IPS-18c (cell line): ENCODE results near the gene ASTN2.
"Not testable (repeated sequence)": the region's sequence is repeated elsewhere in the genome, so short reads cannot be mapped to it uniquely, and the experiment has no call there.

Experiments
- H3K4me3 ChIP-seq: 2 replicates; pipeline ENCODE4 v1.7.0; 2013; ENCODE audit warnings: low read depth, mild to moderate bottlenecking, low read length, moderate library complexity; ENCODE audit not compliant: insufficient read depth
- H3K9me3 ChIP-seq: one replicate; pipeline ENCODE4 v1.6.1; 2013; ENCODE audit warnings: mild to moderate bottlenecking, low read length, moderate library complexity; ENCODE audit not compliant: control insufficient read depth, insufficient read depth

ASTN2 gene

GRCh38 chr9:116935149-116935897 lies 479.5 kb downstream of the ASTN2 start:
- Histone ChIP-seq H3K9me3 (no peaks in the 10 kb centered on the region), H3K4me3 (no peak overlapping the region)

GRCh38 chr9:116934131-116934530 lies 480.7 kb downstream of the ASTN2 start:
- H3K4me3 ChIP-seq, result no peak overlapping the region
- H3K9me3 ChIP-seq, result no peaks in the 10 kb centered on the region

- no peak overlapping the region for H3K4me3 ChIP-seq
Measured at GRCh38 chr9:116933251-116933650, 481.6 kb downstream of the ASTN2 start.

GRCh38 chr9:116929621-116930020 lies 485.2 kb downstream of the ASTN2 start:
- H3K4me3 ChIP-seq, result no peak overlapping the region
- H3K9me3 ChIP-seq, result no peaks in the 10 kb centered on the region

More at GRCh38 chr9:116933251-116933650, 481.6 kb downstream of the ASTN2 start:
- H3K9me3 ChIP-seq, result no peaks in the 10 kb centered on the region

GRCh38 chr9:116928884-116929283 lies 486.0 kb downstream of the ASTN2 start:
- Histone ChIP-seq H3K4me3 (no peak overlapping the region), H3K9me3 (no peaks in the 10 kb centered on the region)

- Histone ChIP-seq H3K9me3 (no peaks in the 10 kb centered on the region), H3K4me3 (no peak overlapping the region)
Measured at GRCh38 chr9:116928289-116928688, 486.6 kb downstream of the ASTN2 start.

- no peak overlapping the region for H3K4me3 ChIP-seq
- H3K9me3 ChIP-seq, result no peaks in the 10 kb centered on the region
Measured at GRCh38 chr9:116927726-116928125, 487.1 kb downstream of the ASTN2 start.

GRCh38 chr9:116925121-116925520 lies 489.7 kb downstream of the ASTN2 start:
- H3K4me3 ChIP-seq, result no peak overlapping the region
- H3K9me3 ChIP-seq, result no peaks in the 10 kb centered on the region

GRCh38 chr9:116924462-116925110 lies 490.3 kb downstream of the ASTN2 start:
- no peak overlapping the region for H3K4me3 ChIP-seq
- H3K9me3 ChIP-seq, result no peaks in the 10 kb centered on the region

- H3K4me3 ChIP-seq, H3K9me3 ChIP-seq: not testable (repeated sequence)
Measured at GRCh38 chr9:116917895-116918508, 496.9 kb downstream of the ASTN2 start.

GRCh38 chr9:116913536-116913935 lies 501.3 kb downstream of the ASTN2 start:
- H3K4me3 ChIP-seq, result no peak overlapping the region
- H3K9me3 ChIP-seq, result no peaks in the 10 kb centered on the region

- Histone ChIP-seq H3K4me3 (no peak overlapping the region), H3K9me3 (no peaks in the 10 kb centered on the region)
Measured at GRCh38 chr9:116910201-116910600, 504.7 kb downstream of the ASTN2 start.

GRCh38 chr9:116907989-116908388 lies 506.9 kb downstream of the ASTN2 start:
- no peak overlapping the region for H3K4me3 ChIP-seq
- H3K9me3 ChIP-seq, result no peaks in the 10 kb centered on the region

- Histone ChIP-seq H3K9me3 (no peaks in the 10 kb centered on the region), H3K4me3 (no peak overlapping the region)
Measured at GRCh38 chr9:116905171-116905588, 509.7 kb downstream of the ASTN2 start.

- no peaks in the 10 kb centered on the region for H3K9me3 ChIP-seq
Measured at GRCh38 chr9:116904165-116904564, 510.7 kb downstream of the ASTN2 start.

GRCh38 chr9:116901260-116901659 lies 513.6 kb downstream of the ASTN2 start:
- no peak overlapping the region for H3K4me3 ChIP-seq
- H3K9me3 ChIP-seq, result no peaks in the 10 kb centered on the region

More at GRCh38 chr9:116904165-116904564, 510.7 kb downstream of the ASTN2 start:
- no peak overlapping the region for H3K4me3 ChIP-seq

GRCh38 chr9:116900543-116900942 lies 514.3 kb downstream of the ASTN2 start:
- Histone ChIP-seq H3K4me3 (no peak overlapping the region), H3K9me3 (no peaks in the 10 kb centered on the region)

GRCh38 chr9:116900007-116900367 lies 514.9 kb downstream of the ASTN2 start:
- no peaks in the 10 kb centered on the region for H3K9me3 ChIP-seq
- no peak overlapping the region for H3K4me3 ChIP-seq
